GM20000 (cell line): ENCODE data around the gene DNM1L.

Source experiments
- DNase-seq: peaks from one replicate; pipeline ENCODE4 v3.0.0; 2012; ENCODE audit warnings: low spot score
- CTCF ChIP-seq: IDR thresholded peaks from 2 replicates; pipeline ENCODE4 v1.5.1; 2012; ENCODE audit warnings: mild to moderate bottlenecking, control low read depth; ENCODE audit errors: extremely low read depth, missing control alignments

Gene DNM1L

GRCh38 chr12:32680787-32681186 lies 1.7 kb downstream of the DNM1L start:
- no peak for DNase-seq
- TF ChIP-seq CTCF = no peak

- DNase-seq = no peak
- TF ChIP-seq CTCF = no peak
Observed at GRCh38 chr12:32681272-32681671, 2.2 kb downstream of the DNM1L start.

GRCh38 chr12:32686340-32686739 lies 7.2 kb downstream of the DNM1L start:
- no peak for TF ChIP-seq CTCF
- DNase-seq = no peak

- no peak for DNase-seq
- TF ChIP-seq CTCF = no peak
Observed at GRCh38 chr12:32688786-32689185, 9.7 kb downstream of the DNM1L start.

- no peak for DNase-seq
- no peak for TF ChIP-seq CTCF
Observed at GRCh38 chr12:32690927-32691326, 11.8 kb downstream of the DNM1L start.

- TF ChIP-seq CTCF = no peak
- DNase-seq = no peak
Observed at GRCh38 chr12:32692358-32692757, 13.3 kb downstream of the DNM1L start.

GRCh38 chr12:32693036-32693435 lies 13.9 kb downstream of the DNM1L start:
- TF ChIP-seq CTCF = no peak
- no peak for DNase-seq
